Tibial nerve (tissue), 4 donors: Measurements from ENCODE around the gene KLK3. TPM values are rescaled to one million over a fixed set of nuclear protein-coding genes. Genes with fewer than 3 reads are reported as not detected.

Source experiments
- DNase-seq, 2 donors: peaks; one replicate each; pipeline ENCODE4 v3.0.0-alpha.2; 2019; ENCODE audit warnings: low spot score in 2 of 2
- H3K27ac ChIP-seq, 4 donors: fragments of 200-600 bp; sonication (generic) in 3 of 4; one replicate each; pipeline ENCODE4 v1.5.1; 2017 to 2019; ENCODE audit warnings: mild to moderate bottlenecking in 1 of 4
- H3K27me3 ChIP-seq, 2 donors: fragments of 200-600 bp; sonication (generic) in 1 of 2; one replicate each; pipeline versions ENCODE4 v1.5.1 to v1.6.0; 2017 to 2019
- H3K36me3 ChIP-seq, 3 donors: fragments of 200-600 bp; sonication (generic); one replicate each; pipeline ENCODE4 v1.5.1; 2018 to 2019
- H3K4me1 ChIP-seq, 4 donors: fragments of 200-600 bp; sonication (generic) in 3 of 4; one replicate each; pipeline ENCODE4 v1.5.1; 2017 to 2019
- H3K4me3 ChIP-seq, 4 donors: fragments of 200-600 bp; sonication (generic) in 3 of 4; one replicate each; pipeline ENCODE4 v1.5.1; 2017 to 2019; ENCODE audit warnings: mild to moderate bottlenecking in 1 of 4, moderate library complexity in 1 of 4
- H3K9me3 ChIP-seq, 4 donors: fragments of 200-600 bp; sonication (generic) in 3 of 4; one replicate each; pipeline ENCODE4 v1.5.1; 2017 to 2019
- CTCF ChIP-seq, 5 experiments: fragments of 200-600 bp in 3 of 5; fragments of 450-650 bp in 2 of 5; sonication (generic) in 3 of 5; IDR thresholded peaks; one replicate each; pipeline ENCODE4 v1.5.1; 2016 to 2019; ENCODE audit warnings: antibody characterized with exemption in 5 of 5, mild to moderate bottlenecking in 3 of 5, moderate library complexity in 2 of 5
- EP300 ChIP-seq, 2 donors: sonication (generic); formaldehyde crosslinking; IDR thresholded peaks; one replicate each; pipeline ENCODE4 v1.6.1; 2017; ENCODE audit warnings: antibody characterized with exemption in 2 of 2, mild to moderate bottlenecking in 1 of 2
- POLR2A ChIP-seq, 2 donors: fragments of 450-650 bp; IDR thresholded peaks; one replicate each; pipeline ENCODE4 v1.6.1; 2017; ENCODE audit warnings: antibody characterized with exemption in 2 of 2, mild to moderate bottlenecking in 2 of 2, moderate library complexity in 2 of 2
- WGBS, 2 donors: methylation state at CpG; one replicate each; pipeline ENCODE4 v1.1.5; 2018; 5-methylcytosine and 5-hydroxymethylcytosine counted together
- total RNA-seq, 4 donors: library from RNA; depleted of rRNA; stranded (reverse); fragments of >200 nt; gene quantifications; one replicate each; pipeline ENCODE4 v1.1.0, GENCODE V29; 2016

KLK3 gene
- total RNA-seq, 4 donors from 2014 or later, result not detected

- Histone ChIP-seq H3K27ac (no peak overlapping the region), H3K4me3 (no peak overlapping the region), H3K9me3 (no peaks in the 10 kb centered on the region), H3K36me3 (no peaks in the 10 kb centered on the region), H3K27me3 (peaks cover 0 to 83% of the 10 kb centered on the region in 2 donors), H3K4me1 (peaks cover 0 to 20% (median 2%) of the 10 kb centered on the region in 4 donors)
- no peak for DNase-seq
- no peak for TF ChIP-seq CTCF (IDR thresholded peaks at IDR 0.05)
- no peak for TF ChIP-seq EP300 (IDR thresholded peaks at IDR 0.05)
- no peak for TF ChIP-seq POLR2A (IDR thresholded peaks at IDR 0.05)
- 4 to 5% methylated on average over 20 to 21 of the region's 21 CpGs for WGBS, 2 donors
These were observed 34.0 kb upstream of the KLK3 start for GRCh38 chr19:50820549-50821247.

- no peak overlapping the region for H3K4me3 ChIP-seq
- 66 to 72% methylated on average over 4 of the region's 4 CpGs for WGBS, 2 donors
- peaks cover 0 to 78% of the 10 kb centered on the region in 2 donors for H3K27me3 ChIP-seq
These were observed 33.5 kb upstream of the KLK3 start for GRCh38 chr19:50821248-50821612.

GRCh38 chr19:50821622-50822021 is 33.1 kb upstream of the KLK3 start:
- H3K4me3 ChIP-seq, result no peak overlapping the region
- no peaks in the 10 kb centered on the region for H3K36me3 ChIP-seq
- no peak overlapping the region for H3K27ac ChIP-seq
- no peak for DNase-seq
- H3K27me3 ChIP-seq, result peaks cover 0 to 74% of the 10 kb centered on the region in 2 donors
- peaks cover 0 to 20% (median 2%) of the 10 kb centered on the region in 4 donors for H3K4me1 ChIP-seq
- 55 to 62% methylated on average over 1 to 8 of the region's 8 CpGs for WGBS, 2 donors
- TF ChIP-seq POLR2A (IDR thresholded peaks at IDR 0.05) (no peak), EP300 (IDR thresholded peaks at IDR 0.05) (no peak), CTCF (IDR thresholded peaks at IDR 0.05) (no peak)
- peaks cover 0 to 1% (median 0%) of the 10 kb centered on the region in 4 donors for H3K9me3 ChIP-seq

More at GRCh38 chr19:50821248-50821612, 33.5 kb upstream of the KLK3 start:
- TF ChIP-seq EP300 (IDR thresholded peaks at IDR 0.05) (no peak), POLR2A (IDR thresholded peaks at IDR 0.05) (no peak), CTCF (IDR thresholded peaks at IDR 0.05) (no peak)
- Histone ChIP-seq H3K36me3 (no peaks in the 10 kb centered on the region), H3K4me1 (peaks cover 0 to 20% (median 2%) of the 10 kb centered on the region in 4 donors), H3K9me3 (no peaks in the 10 kb centered on the region), H3K27ac (no peak overlapping the region)
- no peak for DNase-seq

GRCh38 chr19:50822661-50823208 is 32.0 kb upstream of the KLK3 start:
- Histone ChIP-seq H3K27me3 (peaks cover 0 to 64% of the 10 kb centered on the region in 2 donors), H3K4me3 (no peak overlapping the region)

More at GRCh38 chr19:50822661-50823208, 32.0 kb upstream of the KLK3 start:
- WGBS, 2 donors, result 68 to 75% methylated on average over 7 of the region's 7 CpGs
- DNase-seq, result no peak
- Histone ChIP-seq H3K36me3 (no peaks in the 10 kb centered on the region), H3K9me3 (peaks cover 0 to 9% (median 0%) of the 10 kb centered on the region in 4 donors), H3K27ac (no peak overlapping the region), H3K4me1 (peaks cover 0 to 20% (median 2%) of the 10 kb centered on the region in 4 donors)
- TF ChIP-seq POLR2A (IDR thresholded peaks at IDR 0.05), result no peak
- TF ChIP-seq EP300 (IDR thresholded peaks at IDR 0.05), result no peak
- no peak for TF ChIP-seq CTCF (IDR thresholded peaks at IDR 0.05)
